ENCODE measurements around the gene HOXC10.

The HOXC10 gene

GRCh38 chr12:53984901-53985691 lies at the start of gene HOXC10:
HOXC10 (plus strand) TSS chr12:53985146; CDS start chr12:53985260, 114 bp downstream.
- in situ Hi-C loops (cut with MboI; ENCODE audit: low sequenced_read_pairs, unreplicated experiment), result no loop called here
- TF ChIP-seq CTCF (IDR thresholded peaks at IDR 0.05; ENCODE audit: borderline replicate concordance, control extremely low read depth, extremely low read depth, insufficient read depth, missing control alignments), result peak; percentile 93
- DNase-seq (ENCODE audit: low spot score), result peak; percentile 91

GRCh38 chr12:53935383-53936341 lies 49.3 kb upstream of the HOXC10 start:
- no peak for TF ChIP-seq CTCF (IDR thresholded peaks at IDR 0.05; ENCODE audit: borderline replicate concordance, control extremely low read depth, extremely low read depth, insufficient read depth, missing control alignments)
- in situ Hi-C loops (cut with MboI; ENCODE audit: low sequenced_read_pairs, unreplicated experiment), result no loop called here
- DNase-seq (ENCODE audit: low spot score), result peak; percentile 33

GRCh38 chr12:53937099-53937498 lies 47.8 kb upstream of the HOXC10 start:
- in situ Hi-C loops (cut with MboI; ENCODE audit: low sequenced_read_pairs, unreplicated experiment), result no loop called here
- DNase-seq (ENCODE audit: low spot score), result peak; percentile 21
- TF ChIP-seq CTCF (IDR thresholded peaks at IDR 0.05; ENCODE audit: borderline replicate concordance, control extremely low read depth, extremely low read depth, insufficient read depth, missing control alignments), result no peak

GRCh38 chr12:53937596-53938325 lies 47.2 kb upstream of the HOXC10 start:
- TF ChIP-seq CTCF (IDR thresholded peaks at IDR 0.05; ENCODE audit: borderline replicate concordance, control extremely low read depth, extremely low read depth, insufficient read depth, missing control alignments), result no peak
- DNase-seq (ENCODE audit: low spot score), result peak; percentile 17
- in situ Hi-C loops (cut with MboI; ENCODE audit: low sequenced_read_pairs, unreplicated experiment), result no loop called here

GRCh38 chr12:53938326-53939140 lies 46.4 kb upstream of the HOXC10 start, which contains the start of gene HOXC13:
HOXC13 (plus strand) TSS chr12:53938831; CDS start chr12:53938907, 76 bp downstream.
- peak; percentile 55 for DNase-seq (ENCODE audit: low spot score)
- in situ Hi-C loops (cut with MboI; ENCODE audit: low sequenced_read_pairs, unreplicated experiment), result no loop called here

More at GRCh38 chr12:53938326-53939140, 46.4 kb upstream of the HOXC10 start, which contains the start of gene HOXC13:
- no peak for TF ChIP-seq CTCF (IDR thresholded peaks at IDR 0.05; ENCODE audit: borderline replicate concordance, control extremely low read depth, extremely low read depth, insufficient read depth, missing control alignments)

Measured in GM13976 (cell line).